Gastrocnemius medialis (tissue), 4 donors: ENCODE measurements around the gene FOXF1. TPM values are rescaled to one million over a fixed set of nuclear protein-coding genes. Genes with fewer than 3 reads are reported as not detected.

Source experiments
- ATAC-seq, 2 donors: fragments of 150-250 bp; one replicate each; pipeline ENCODE4 v1.9.1; 2016
- DNase-seq, 2 donors: peaks; one replicate each; pipeline ENCODE4 v3.0.0-alpha.2; 2019
- H3K27ac ChIP-seq, 4 donors: fragments of 200-600 bp; sonication (generic); 1 replicate in 1 of 4; 2 replicates in 3 of 4; pipeline ENCODE4 v1.5.1; 2016 to 2018; ENCODE audit warnings: mild to moderate bottlenecking in 2 of 4, moderate library complexity in 1 of 4
- H3K27me3 ChIP-seq, 3 donors: fragments of 200-600 bp; sonication (generic) in 2 of 3; 1 replicate in 1 of 3; 2 replicates in 2 of 3; pipeline versions ENCODE4 v1.5.1 to v1.6.0; 2016 to 2019; ENCODE audit warnings: mild to moderate bottlenecking in 1 of 3, moderate library complexity in 1 of 3
- H3K36me3 ChIP-seq, 2 donors: fragments of 200-600 bp; sonication (generic) in 1 of 2; one replicate each; pipeline ENCODE4 v1.5.1; 2017 to 2018
- H3K4me1 ChIP-seq, 2 donors: fragments of 200-600 bp; sonication (generic) in 1 of 2; one replicate each; pipeline ENCODE4 v1.5.1; 2016 to 2017; ENCODE audit warnings: mild to moderate bottlenecking in 2 of 2
- H3K4me3 ChIP-seq, 4 donors: fragments of 200-600 bp; sonication (generic) in 3 of 4; 1 replicate in 1 of 4; 2 replicates in 3 of 4; pipeline ENCODE4 v1.5.1; 2016 to 2019; ENCODE audit warnings: mild to moderate bottlenecking in 2 of 4
- H3K9me3 ChIP-seq, 3 donors: fragments of 200-600 bp; sonication (generic) in 2 of 3; 1 replicate in 1 of 3; 2 replicates in 2 of 3; pipeline ENCODE4 v1.5.1; 2016 to 2019
- CTCF ChIP-seq, 5 experiments: fragments of 450-650 bp in 3 of 5; fragments of 200-600 bp in 2 of 5; sonication (generic) in 2 of 5; IDR thresholded peaks in 4 of 5; conservative IDR thresholded peaks in 1 of 5; 1 replicate in 4 of 5; 2 replicates in 1 of 5; pipeline ENCODE4 v1.5.1; 2016 to 2019; ENCODE audit warnings: antibody characterized with exemption in 5 of 5, mild to moderate bottlenecking in 3 of 5, moderate library complexity in 3 of 5
- POLR2A ChIP-seq, 2 donors: fragments of 450-650 bp; IDR thresholded peaks; one replicate each; pipeline ENCODE4 v1.6.1; 2017; ENCODE audit warnings: antibody characterized with exemption in 2 of 2, mild to moderate bottlenecking in 2 of 2, moderate library complexity in 2 of 2
- in situ Hi-C, 4 donors: fragments of 200-750 bp; cut with MboI; loops; one replicate each; pipeline versions ENCODE4 v1.15.0 to v1.8.0; 2017; ENCODE audit warnings: low sequenced_read_pairs in 4 of 4
- intact Hi-C: fragments of 100-400 bp; cut with DNase I; formaldehyde crosslinking; loops from one replicate; pipeline ENCODE4 v1.15.1; 2023; ENCODE audit warnings: low total_unique reads
- total RNA-seq, 4 donors: library from RNA; depleted of rRNA; stranded (reverse); fragments of >200 nt; gene quantifications; one replicate each; pipeline versions ENCODE4 v1.1.0 to v1.2.3, GENCODE V29; 2016

FOXF1 gene
- total RNA-seq, 4 donors from 2014 or later: 0.07 to 0.10 TPM; not detected in 2

- H3K9me3 ChIP-seq: no peaks in the 10 kb centered on the region
- TF ChIP-seq CTCF (IDR thresholded peaks at IDR 0.05 in 4 of 5, conservative IDR thresholded peaks at IDR 0.05 in 1 of 5) (no peak), POLR2A (IDR thresholded peaks at IDR 0.05) (no peak)
- ATAC-seq (no peak), DNase-seq (no peak)
- in situ Hi-C loops (loop anchor here in 3 of 4 donors (5.0 to 25.0 kb wide), 5 partner anchors 178 to 708 kb away; no protein-coding TSS in a partner anchor), intact Hi-C loops (loop anchor here (2.0 kb wide), 1 partner anchor 700 kb away; no protein-coding TSS in a partner anchor)
- peaks cover 0 to 6% of the 10 kb centered on the region in 2 donors for H3K4me1 ChIP-seq
- H3K36me3 ChIP-seq: no peaks in the 10 kb centered on the region
- peaks cover 72 to 81% (median 81%) of the 10 kb centered on the region in 3 donors for H3K27me3 ChIP-seq
- H3K27ac ChIP-seq: no peak overlapping the region
- H3K4me3 ChIP-seq: no peak overlapping the region
Measured at GRCh38 chr16:86520317-86521210, 10.2 kb downstream of the FOXF1 start.

GRCh38 chr16:86521236-86522197, 11.2 kb downstream of the FOXF1 start:
- H3K4me3 ChIP-seq: no peak overlapping the region
- no peaks in the 10 kb centered on the region for H3K36me3 ChIP-seq
- ATAC-seq: no peak
- no peaks in the 10 kb centered on the region for H3K4me1 ChIP-seq
- H3K27ac ChIP-seq: no peak overlapping the region
- no peak for DNase-seq
- TF ChIP-seq POLR2A (IDR thresholded peaks at IDR 0.05) (no peak), CTCF (IDR thresholded peaks at IDR 0.05 in 4 of 5, conservative IDR thresholded peaks at IDR 0.05 in 1 of 5) (no peak)
- intact Hi-C loops (loop anchor here (2.0 kb wide), 1 partner anchor 701 kb away; no protein-coding TSS in a partner anchor), in situ Hi-C loops (loop anchor here in 3 of 4 donors (5.0 to 25.0 kb wide), 5 partner anchors 179 to 709 kb away; no protein-coding TSS in a partner anchor)
- H3K27me3 ChIP-seq: peaks cover 63 to 71% (median 71%) of the 10 kb centered on the region in 3 donors
- no peaks in the 10 kb centered on the region for H3K9me3 ChIP-seq

GRCh38 chr16:86522634-86523033, 12.3 kb downstream of the FOXF1 start:
- intact Hi-C loops: no loop called here
- ATAC-seq: no peak
- Histone ChIP-seq H3K4me1 (no peaks in the 10 kb centered on the region), H3K4me3 (no peak overlapping the region), H3K27me3 (peaks cover 52 to 60% (median 60%) of the 10 kb centered on the region in 3 donors), H3K27ac (no peak overlapping the region), H3K9me3 (no peaks in the 10 kb centered on the region), H3K36me3 (no peaks in the 10 kb centered on the region)
- in situ Hi-C loops: loop anchor here in 3 of 4 donors (5.0 to 25.0 kb wide), 5 partner anchors 180 to 710 kb away; no protein-coding TSS in a partner anchor
- no peak for DNase-seq
- TF ChIP-seq POLR2A (IDR thresholded peaks at IDR 0.05) (no peak), CTCF (IDR thresholded peaks at IDR 0.05 in 4 of 5, conservative IDR thresholded peaks at IDR 0.05 in 1 of 5) (no peak)

- H3K27me3 ChIP-seq: peaks cover 47 to 54% (median 54%) of the 10 kb centered on the region in 3 donors
- ATAC-seq: no peak
Measured at GRCh38 chr16:86523166-86523740, 12.9 kb downstream of the FOXF1 start.

More at GRCh38 chr16:86523166-86523740, 12.9 kb downstream of the FOXF1 start:
- H3K36me3 ChIP-seq: no peaks in the 10 kb centered on the region
- no peaks in the 10 kb centered on the region for H3K9me3 ChIP-seq
- H3K4me1 ChIP-seq: peaks cover 0 to 4% of the 10 kb centered on the region in 2 donors
- H3K4me3 ChIP-seq: no peak overlapping the region
- intact Hi-C loops: no loop called here
- DNase-seq: no peak
- in situ Hi-C loops: loop anchor here in 3 of 4 donors (5.0 to 25.0 kb wide), 5 partner anchors 181 to 711 kb away; no protein-coding TSS in a partner anchor
- H3K27ac ChIP-seq: no peak overlapping the region
- no peak for TF ChIP-seq CTCF (IDR thresholded peaks at IDR 0.05 in 4 of 5, conservative IDR thresholded peaks at IDR 0.05 in 1 of 5)
- no peak for TF ChIP-seq POLR2A (IDR thresholded peaks at IDR 0.05)
